H1 (cell line): ENCODE measurements around the gene THAP10. TPM values are rescaled to one million over a fixed set of nuclear protein-coding genes. Genes with fewer than 3 reads are reported as not detected.

ENCODE experiments used
- FOSL1 ChIP-seq: IDR thresholded peaks from 2 replicates; pipeline ENCODE4 v1.6.1; 2011; ENCODE audit warnings: mild to moderate bottlenecking, low read depth, low read length, moderate library complexity; ENCODE audit not compliant: insufficient read depth
- JUND ChIP-seq: IDR thresholded peaks from 2 replicates; pipeline ENCODE4 v1.6.1; 2011; ENCODE audit warnings: mild to moderate bottlenecking, improper control_type of control experiment, low read length
- RXRA ChIP-seq: IDR thresholded peaks from 2 replicates; pipeline ENCODE4 v1.6.1; 2011; ENCODE audit warnings: low read depth, mild to moderate bottlenecking, low read length, moderate library complexity; ENCODE audit not compliant: insufficient read depth
- SRF ChIP-seq: IDR thresholded peaks from 2 replicates; pipeline ENCODE4 v1.6.1; 2011; ENCODE audit warnings: mild to moderate bottlenecking, low read depth, low read length, moderate library complexity
- polyA plus RNA-seq, 7 experiments: library from polyadenylated mRNA; depleted of rRNA in 3 of 7; stranded (reverse) in 5 of 7; unstranded in 2 of 7; fragments of >200 nt in 5 of 7; fragments of 200-250 nt in 2 of 7; gene quantifications; 1 replicate in 5 of 7; 2 replicates in 1 of 7; 4 replicates in 1 of 7; pipeline versions ENCODE4 v1.2.1 to v1.2.3, GENCODE V29; 2011 to 2013; ENCODE audit warnings: missing spikeins in 2 of 7, mixed read lengths in 2 of 7
- total RNA-seq: library from RNA; stranded (reverse); fragmentation: NEBNext Ultra II Directional; extraction: Animal tissue kit (Norgen Biotek cat#: 25700); gene quantifications from 2 replicates; pipeline ENCODE4 v1.2.1, GENCODE V29; 2021
- TF ChIP-seq, protein P1 (sequence below): fragments of 300-600 bp; sonication (generic); IDR thresholded peaks from 2 replicates; pipeline ENCODE4 v1.7.1; 2012; ENCODE audit warnings: low read length, moderate library complexity, mild to moderate bottlenecking, inconsistent platforms; ENCODE audit not compliant: insufficient replicate concordance
- TF ChIP-seq, protein P2 (sequence below), 3 experiments: IDR thresholded peaks; 1 replicate in 2 of 3; 2 replicates in 1 of 3; pipeline versions ENCODE4 v1.5.1 to v1.6.1; 2011; ENCODE audit warnings: low read length in 3 of 3, mild to moderate bottlenecking in 3 of 3, inconsistent platforms in 2 of 3, low read depth in 1 of 3, moderate library complexity in 1 of 3; ENCODE audit not compliant: insufficient read depth in 1 of 3; ENCODE audit errors: control extremely low read depth in 1 of 3
- TF ChIP-seq, protein P3 (sequence below): IDR thresholded peaks from 2 replicates; pipeline ENCODE4 v1.6.1; 2012; ENCODE audit warnings: inconsistent platforms

THAP10 gene
- total and polyA plus RNA-seq, 2 of the 8 experiments (the other 6 are each of a cell fraction or from before 2014, with no cell fraction given): 2.8 to 4.5 TPM

DNA sequence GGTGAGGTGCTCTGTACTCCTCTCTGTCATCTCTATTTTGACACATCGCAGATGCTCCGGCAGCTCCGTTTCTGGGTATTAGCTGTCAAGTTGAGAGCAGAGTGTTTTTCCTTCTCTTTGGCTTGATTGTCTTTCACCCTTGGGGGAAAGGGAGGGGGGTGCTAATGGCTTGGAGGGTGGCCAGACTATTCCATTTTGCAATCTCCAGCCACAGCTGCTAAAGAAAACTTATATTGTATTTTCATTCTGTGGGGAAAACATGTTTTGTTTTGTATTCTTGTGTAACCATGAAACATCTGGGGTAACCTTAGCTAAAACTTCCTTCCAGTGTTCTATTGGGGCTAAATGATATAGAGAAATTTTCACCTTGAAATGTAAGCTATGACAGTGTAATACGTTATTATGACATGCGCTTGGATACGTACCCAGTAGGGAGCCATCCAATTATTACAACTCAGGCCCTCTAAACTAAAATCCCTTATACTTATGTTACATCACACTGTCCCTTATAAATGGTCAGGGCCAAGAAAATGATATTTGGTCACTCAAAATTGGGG lies 24.2 kb downstream of the THAP10 start (continued):
- TF ChIP-seq, protein P1, sequence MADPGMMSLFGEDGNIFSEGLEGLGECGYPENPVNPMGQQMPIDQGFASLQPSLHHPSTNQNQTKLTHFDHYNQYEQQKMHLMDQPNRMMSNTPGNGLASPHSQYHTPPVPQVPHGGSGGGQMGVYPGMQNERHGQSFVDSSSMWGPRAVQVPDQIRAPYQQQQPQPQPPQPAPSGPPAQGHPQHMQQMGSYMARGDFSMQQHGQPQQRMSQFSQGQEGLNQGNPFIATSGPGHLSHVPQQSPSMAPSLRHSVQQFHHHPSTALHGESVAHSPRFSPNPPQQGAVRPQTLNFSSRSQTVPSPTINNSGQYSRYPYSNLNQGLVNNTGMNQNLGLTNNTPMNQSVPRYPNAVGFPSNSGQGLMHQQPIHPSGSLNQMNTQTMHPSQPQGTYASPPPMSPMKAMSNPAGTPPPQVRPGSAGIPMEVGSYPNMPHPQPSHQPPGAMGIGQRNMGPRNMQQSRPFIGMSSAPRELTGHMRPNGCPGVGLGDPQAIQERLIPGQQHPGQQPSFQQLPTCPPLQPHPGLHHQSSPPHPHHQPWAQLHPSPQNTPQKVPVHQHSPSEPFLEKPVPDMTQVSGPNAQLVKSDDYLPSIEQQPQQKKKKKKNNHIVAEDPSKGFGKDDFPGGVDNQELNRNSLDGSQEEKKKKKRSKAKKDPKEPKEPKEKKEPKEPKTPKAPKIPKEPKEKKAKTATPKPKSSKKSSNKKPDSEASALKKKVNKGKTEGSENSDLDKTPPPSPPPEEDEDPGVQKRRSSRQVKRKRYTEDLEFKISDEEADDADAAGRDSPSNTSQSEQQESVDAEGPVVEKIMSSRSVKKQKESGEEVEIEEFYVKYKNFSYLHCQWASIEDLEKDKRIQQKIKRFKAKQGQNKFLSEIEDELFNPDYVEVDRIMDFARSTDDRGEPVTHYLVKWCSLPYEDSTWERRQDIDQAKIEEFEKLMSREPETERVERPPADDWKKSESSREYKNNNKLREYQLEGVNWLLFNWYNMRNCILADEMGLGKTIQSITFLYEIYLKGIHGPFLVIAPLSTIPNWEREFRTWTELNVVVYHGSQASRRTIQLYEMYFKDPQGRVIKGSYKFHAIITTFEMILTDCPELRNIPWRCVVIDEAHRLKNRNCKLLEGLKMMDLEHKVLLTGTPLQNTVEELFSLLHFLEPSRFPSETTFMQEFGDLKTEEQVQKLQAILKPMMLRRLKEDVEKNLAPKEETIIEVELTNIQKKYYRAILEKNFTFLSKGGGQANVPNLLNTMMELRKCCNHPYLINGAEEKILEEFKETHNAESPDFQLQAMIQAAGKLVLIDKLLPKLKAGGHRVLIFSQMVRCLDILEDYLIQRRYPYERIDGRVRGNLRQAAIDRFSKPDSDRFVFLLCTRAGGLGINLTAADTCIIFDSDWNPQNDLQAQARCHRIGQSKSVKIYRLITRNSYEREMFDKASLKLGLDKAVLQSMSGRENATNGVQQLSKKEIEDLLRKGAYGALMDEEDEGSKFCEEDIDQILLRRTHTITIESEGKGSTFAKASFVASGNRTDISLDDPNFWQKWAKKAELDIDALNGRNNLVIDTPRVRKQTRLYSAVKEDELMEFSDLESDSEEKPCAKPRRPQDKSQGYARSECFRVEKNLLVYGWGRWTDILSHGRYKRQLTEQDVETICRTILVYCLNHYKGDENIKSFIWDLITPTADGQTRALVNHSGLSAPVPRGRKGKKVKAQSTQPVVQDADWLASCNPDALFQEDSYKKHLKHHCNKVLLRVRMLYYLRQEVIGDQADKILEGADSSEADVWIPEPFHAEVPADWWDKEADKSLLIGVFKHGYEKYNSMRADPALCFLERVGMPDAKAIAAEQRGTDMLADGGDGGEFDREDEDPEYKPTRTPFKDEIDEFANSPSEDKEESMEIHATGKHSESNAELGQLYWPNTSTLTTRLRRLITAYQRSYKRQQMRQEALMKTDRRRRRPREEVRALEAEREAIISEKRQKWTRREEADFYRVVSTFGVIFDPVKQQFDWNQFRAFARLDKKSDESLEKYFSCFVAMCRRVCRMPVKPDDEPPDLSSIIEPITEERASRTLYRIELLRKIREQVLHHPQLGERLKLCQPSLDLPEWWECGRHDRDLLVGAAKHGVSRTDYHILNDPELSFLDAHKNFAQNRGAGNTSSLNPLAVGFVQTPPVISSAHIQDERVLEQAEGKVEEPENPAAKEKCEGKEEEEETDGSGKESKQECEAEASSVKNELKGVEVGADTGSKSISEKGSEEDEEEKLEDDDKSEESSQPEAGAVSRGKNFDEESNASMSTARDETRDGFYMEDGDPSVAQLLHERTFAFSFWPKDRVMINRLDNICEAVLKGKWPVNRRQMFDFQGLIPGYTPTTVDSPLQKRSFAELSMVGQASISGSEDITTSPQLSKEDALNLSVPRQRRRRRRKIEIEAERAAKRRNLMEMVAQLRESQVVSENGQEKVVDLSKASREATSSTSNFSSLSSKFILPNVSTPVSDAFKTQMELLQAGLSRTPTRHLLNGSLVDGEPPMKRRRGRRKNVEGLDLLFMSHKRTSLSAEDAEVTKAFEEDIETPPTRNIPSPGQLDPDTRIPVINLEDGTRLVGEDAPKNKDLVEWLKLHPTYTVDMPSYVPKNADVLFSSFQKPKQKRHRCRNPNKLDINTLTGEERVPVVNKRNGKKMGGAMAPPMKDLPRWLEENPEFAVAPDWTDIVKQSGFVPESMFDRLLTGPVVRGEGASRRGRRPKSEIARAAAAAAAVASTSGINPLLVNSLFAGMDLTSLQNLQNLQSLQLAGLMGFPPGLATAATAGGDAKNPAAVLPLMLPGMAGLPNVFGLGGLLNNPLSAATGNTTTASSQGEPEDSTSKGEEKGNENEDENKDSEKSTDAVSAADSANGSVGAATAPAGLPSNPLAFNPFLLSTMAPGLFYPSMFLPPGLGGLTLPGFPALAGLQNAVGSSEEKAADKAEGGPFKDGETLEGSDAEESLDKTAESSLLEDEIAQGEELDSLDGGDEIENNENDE: no peak
- TF ChIP-seq RXRA (no peak), JUND (no peak), SRF (no peak), FOSL1 (no peak)
- TF ChIP-seq, protein P2, sequence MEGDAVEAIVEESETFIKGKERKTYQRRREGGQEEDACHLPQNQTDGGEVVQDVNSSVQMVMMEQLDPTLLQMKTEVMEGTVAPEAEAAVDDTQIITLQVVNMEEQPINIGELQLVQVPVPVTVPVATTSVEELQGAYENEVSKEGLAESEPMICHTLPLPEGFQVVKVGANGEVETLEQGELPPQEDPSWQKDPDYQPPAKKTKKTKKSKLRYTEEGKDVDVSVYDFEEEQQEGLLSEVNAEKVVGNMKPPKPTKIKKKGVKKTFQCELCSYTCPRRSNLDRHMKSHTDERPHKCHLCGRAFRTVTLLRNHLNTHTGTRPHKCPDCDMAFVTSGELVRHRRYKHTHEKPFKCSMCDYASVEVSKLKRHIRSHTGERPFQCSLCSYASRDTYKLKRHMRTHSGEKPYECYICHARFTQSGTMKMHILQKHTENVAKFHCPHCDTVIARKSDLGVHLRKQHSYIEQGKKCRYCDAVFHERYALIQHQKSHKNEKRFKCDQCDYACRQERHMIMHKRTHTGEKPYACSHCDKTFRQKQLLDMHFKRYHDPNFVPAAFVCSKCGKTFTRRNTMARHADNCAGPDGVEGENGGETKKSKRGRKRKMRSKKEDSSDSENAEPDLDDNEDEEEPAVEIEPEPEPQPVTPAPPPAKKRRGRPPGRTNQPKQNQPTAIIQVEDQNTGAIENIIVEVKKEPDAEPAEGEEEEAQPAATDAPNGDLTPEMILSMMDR (IDR thresholded peaks at IDR 0.05; ENCODE audit: control extremely low read depth in 1 of 3, insufficient read depth in 1 of 3, low read depth in 1 of 3, low read length in 3 of 3): no peak
- TF ChIP-seq, protein P3, sequence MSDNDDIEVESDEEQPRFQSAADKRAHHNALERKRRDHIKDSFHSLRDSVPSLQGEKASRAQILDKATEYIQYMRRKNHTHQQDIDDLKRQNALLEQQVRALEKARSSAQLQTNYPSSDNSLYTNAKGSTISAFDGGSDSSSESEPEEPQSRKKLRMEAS: no peak
